ENCODE results near the gene RABL2B. TPM values are rescaled to one million over a fixed set of nuclear protein-coding genes. Genes with fewer than 3 reads are reported as not detected.

RABL2B gene
- total RNA-seq, 4 donors from 2014 or later: 9.5 to 17.7 (median 14.3) TPM

DNA sequence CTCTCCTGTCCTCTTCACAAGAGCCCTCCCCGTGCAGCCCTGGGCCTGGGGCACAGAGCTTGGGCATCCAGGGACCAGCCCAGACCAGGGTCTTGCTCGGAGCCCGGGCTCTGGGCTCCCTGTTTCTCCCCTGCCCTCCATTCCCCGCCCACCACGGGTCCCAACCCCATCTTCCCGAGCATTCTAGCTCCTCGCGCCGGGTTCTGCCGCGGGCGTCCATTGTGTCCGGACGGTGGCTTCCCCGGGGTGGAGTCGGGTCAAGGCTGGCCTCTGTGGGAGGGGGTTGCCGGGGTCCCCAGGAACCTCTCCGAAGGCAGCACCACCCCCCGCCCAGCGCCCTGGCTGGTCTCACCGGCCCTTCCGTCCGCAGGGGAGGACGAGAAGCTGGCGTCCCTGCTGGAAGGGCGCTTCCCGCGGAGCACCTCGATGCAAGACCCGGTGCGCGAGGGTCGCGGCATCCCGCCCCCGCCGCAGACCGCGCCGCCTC, 63.6 kb downstream of the RABL2B start:
- TF ChIP-seq, protein P1, sequence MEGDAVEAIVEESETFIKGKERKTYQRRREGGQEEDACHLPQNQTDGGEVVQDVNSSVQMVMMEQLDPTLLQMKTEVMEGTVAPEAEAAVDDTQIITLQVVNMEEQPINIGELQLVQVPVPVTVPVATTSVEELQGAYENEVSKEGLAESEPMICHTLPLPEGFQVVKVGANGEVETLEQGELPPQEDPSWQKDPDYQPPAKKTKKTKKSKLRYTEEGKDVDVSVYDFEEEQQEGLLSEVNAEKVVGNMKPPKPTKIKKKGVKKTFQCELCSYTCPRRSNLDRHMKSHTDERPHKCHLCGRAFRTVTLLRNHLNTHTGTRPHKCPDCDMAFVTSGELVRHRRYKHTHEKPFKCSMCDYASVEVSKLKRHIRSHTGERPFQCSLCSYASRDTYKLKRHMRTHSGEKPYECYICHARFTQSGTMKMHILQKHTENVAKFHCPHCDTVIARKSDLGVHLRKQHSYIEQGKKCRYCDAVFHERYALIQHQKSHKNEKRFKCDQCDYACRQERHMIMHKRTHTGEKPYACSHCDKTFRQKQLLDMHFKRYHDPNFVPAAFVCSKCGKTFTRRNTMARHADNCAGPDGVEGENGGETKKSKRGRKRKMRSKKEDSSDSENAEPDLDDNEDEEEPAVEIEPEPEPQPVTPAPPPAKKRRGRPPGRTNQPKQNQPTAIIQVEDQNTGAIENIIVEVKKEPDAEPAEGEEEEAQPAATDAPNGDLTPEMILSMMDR (IDR thresholded peaks at IDR 0.05): no peak
- TF ChIP-seq POLR2A (IDR thresholded peaks at IDR 0.05): no peak
- intact Hi-C loops (cut with DNase I; ENCODE audit: low total_unique reads): no loop called here
- no peak for DNase-seq (ENCODE audit: low spot score in 2 of 2)
- WGBS, 2 donors: 42 to 46% methylated on average over 6 to 21 of the region's 40 CpGs
- no peak overlapping the region for H3K4me3 ChIP-seq (ENCODE audit: low read depth, poor library complexity, severe bottlenecking)

DNA sequence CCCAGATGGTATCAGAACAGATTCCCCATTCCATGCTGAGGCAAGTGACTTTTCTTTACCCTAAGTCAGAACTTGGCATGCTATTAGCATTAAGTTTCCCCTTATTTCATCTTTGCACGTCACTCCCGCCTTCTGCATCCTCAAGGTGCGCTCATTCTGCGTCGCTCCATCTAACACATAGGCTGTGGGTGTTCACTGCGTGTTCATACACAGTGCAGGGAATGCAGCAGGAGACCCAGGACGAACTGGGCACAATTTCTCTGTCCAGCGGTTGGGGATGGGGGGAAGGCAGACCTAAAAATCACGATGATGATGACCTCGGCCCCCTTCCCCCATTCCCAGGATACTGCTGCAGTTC, 65.1 kb downstream of the RABL2B start:
- intact Hi-C loops (cut with DNase I; ENCODE audit: low total_unique reads): no loop called here
- H3K4me3 ChIP-seq (ENCODE audit: low read depth, poor library complexity, severe bottlenecking): no peak overlapping the region
- TF ChIP-seq, protein P1 (IDR thresholded peaks at IDR 0.05): no peak
- no peak for TF ChIP-seq POLR2A (IDR thresholded peaks at IDR 0.05)
- 93 to 95% methylated on average over 10 of the region's 10 CpGs for WGBS, 2 donors
- DNase-seq (ENCODE audit: low spot score in 2 of 2): no peak

DNA sequence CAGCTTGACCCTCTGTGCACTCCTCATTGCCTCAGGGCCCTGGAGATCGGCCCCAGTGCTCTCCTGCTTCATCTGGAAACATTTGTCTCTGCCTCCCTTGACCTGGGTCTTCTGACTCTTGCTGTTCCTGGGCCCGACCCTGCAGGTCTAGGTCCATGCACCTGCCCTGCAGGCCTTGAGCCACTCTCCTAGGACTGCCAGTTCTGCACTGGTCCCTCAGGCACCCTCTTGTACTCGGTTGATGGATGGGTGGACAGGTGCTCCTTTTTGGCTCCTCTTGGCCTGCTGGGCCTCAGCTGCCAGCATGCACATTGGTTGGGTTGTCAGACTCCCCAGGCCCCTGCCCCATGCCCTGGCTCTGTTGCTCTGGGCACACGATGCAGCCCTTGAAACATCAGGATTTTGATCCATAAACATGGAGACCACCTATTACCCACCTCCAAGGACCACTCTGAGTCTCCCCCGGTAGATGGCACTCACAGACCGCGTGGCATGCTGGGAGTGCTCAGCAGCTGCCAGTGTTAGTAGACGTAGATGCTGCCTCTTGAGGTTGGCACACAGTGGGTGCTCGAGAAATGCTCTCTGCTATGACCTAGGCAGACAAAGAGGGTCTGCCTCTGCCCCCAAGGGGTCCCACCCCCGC, 65.6 kb downstream of the RABL2B start:
- TF ChIP-seq, protein P1 (IDR thresholded peaks at IDR 0.05): no peak
- TF ChIP-seq POLR2A (IDR thresholded peaks at IDR 0.05): no peak
- 93 to 97% methylated on average over 10 of the region's 10 CpGs for WGBS, 2 donors
- DNase-seq (ENCODE audit: low spot score in 2 of 2): no peak
- intact Hi-C loops (cut with DNase I; ENCODE audit: low total_unique reads): no loop called here
- H3K4me3 ChIP-seq (ENCODE audit: low read depth, poor library complexity, severe bottlenecking): no peak overlapping the region

Other genes starting within 250 kb of the RABL2B start
- gene KLHDC7B, start 237.7 kb downstream of the RABL2B start, total RNA-seq: under 1 TPM in 2 of 4 donors, not detected in 2; 0.07 to 0.10 TPM
- not detected for gene SYCE3, start 220.7 kb downstream of the RABL2B start, total RNA-seq
- 10 to 100 TPM in 1 of 4 donors, 1 to 10 TPM in 3; 4.7 to 12.0 (median 6.8) TPM for gene CPT1B, start 205.2 kb downstream of the RABL2B start, total RNA-seq
- gene CHKB, start 200.8 kb downstream of the RABL2B start, total RNA-seq: 10 to 100 TPM; 47.0 to 71.3 (median 66.4) TPM
- gene MAPK8IP2, start 182.8 kb downstream of the RABL2B start, total RNA-seq: 1 to 10 TPM; 2.1 to 5.4 (median 3.6) TPM
- gene ARSA, start 155.5 kb downstream of the RABL2B start, total RNA-seq: 10 to 100 TPM; 23.3 to 51.8 (median 30.4) TPM
- 1 to 10 TPM; 4.0 to 8.9 (median 6.8) TPM for gene SHANK3, start 110.8 kb downstream of the RABL2B start, total RNA-seq
- under 1 TPM in 2 of 4 donors, not detected in 2; 0.65 to 0.97 TPM for gene ACR, start 45.4 kb downstream of the RABL2B start, total RNA-seq